IPS DF 6.9 (cell line): ENCODE results near the gene RBM43.
A peak's percentile ranks its signal among the peaks of the same experiment; 100 is the strongest.

ENCODE experiments used
- DNase-seq: peaks from one replicate; pipeline ENCODE4 v3.0.0-alpha.2; 2013; ENCODE audit warnings: low read depth, low spot score
- H3K27ac ChIP-seq: one replicate; pipeline ENCODE4 v1.5.1; 2013; ENCODE audit warnings: low read length, control low read depth
- H3K27me3 ChIP-seq: 2 replicates; pipeline ENCODE4 v1.6.1; 2013; ENCODE audit warnings: mild to moderate bottlenecking, low read length; ENCODE audit not compliant: control insufficient read depth, insufficient read depth
- H3K36me3 ChIP-seq: 2 replicates; pipeline ENCODE4 v1.6.1; 2013; ENCODE audit warnings: low read length; ENCODE audit not compliant: control insufficient read depth, insufficient read depth
- H3K4me1 ChIP-seq: 2 replicates; pipeline ENCODE4 v1.6.1; 2013; ENCODE audit warnings: low read length; ENCODE audit not compliant: control insufficient read depth, insufficient read depth
- H3K4me3 ChIP-seq: 2 replicates; pipeline ENCODE4 v1.5.1; 2013; ENCODE audit warnings: mild to moderate bottlenecking, low read length
- H3K9me3 ChIP-seq: 2 replicates; pipeline ENCODE4 v1.6.1; 2013; ENCODE audit warnings: low read length, inconsistent platforms; ENCODE audit not compliant: control insufficient read depth, insufficient read depth
- WGBS: extraction: QIAGEN DNeasy Blood & Tissue Kit; methylation state at CpG from one replicate; pipeline ENCODE4 v1.1.7; 2013; ENCODE audit warnings: mixed read lengths, missing lambda C conversion rate; ENCODE audit not compliant: insufficient read length, insufficient coverage; 5-methylcytosine and 5-hydroxymethylcytosine counted together

RBM43 gene

GRCh38 chr2:151269798-151270568, 8.3 kb upstream of the RBM43 start:
- H3K4me3 ChIP-seq, result no peak overlapping the region
- no peak overlapping the region for H3K27ac ChIP-seq
- H3K4me1 ChIP-seq, result no peaks in the 10 kb centered on the region
- H3K27me3 ChIP-seq, result no peaks in the 10 kb centered on the region
- no CpG with 5 or more reads among the region's 3 CpGs for WGBS
- DNase-seq, result no peak
- no peaks in the 10 kb centered on the region for H3K9me3 ChIP-seq
- H3K36me3 ChIP-seq, result no peaks in the 10 kb centered on the region

GRCh38 chr2:151268085-151268484, 6.4 kb upstream of the RBM43 start:
- Histone ChIP-seq H3K4me3 (no peak overlapping the region), H3K27ac (no peak overlapping the region), H3K36me3 (no peaks in the 10 kb centered on the region), H3K4me1 (peaks cover 1% of the 10 kb centered on the region; the same call in 1 of the 2 replicates), H3K27me3 (no peaks in the 10 kb centered on the region), H3K9me3 (no peaks in the 10 kb centered on the region)
- DNase-seq, result no peak

GRCh38 chr2:151267537-151267936, 5.9 kb upstream of the RBM43 start:
- Histone ChIP-seq H3K27ac (no peak overlapping the region), H3K9me3 (no peaks in the 10 kb centered on the region), H3K4me1 (peaks cover 3% of the 10 kb centered on the region; the same call in 1 of the 2 replicates), H3K27me3 (no peaks in the 10 kb centered on the region), H3K36me3 (no peaks in the 10 kb centered on the region), H3K4me3 (no peak overlapping the region)
- no CpG with 5 or more reads among the region's 5 CpGs for WGBS
- no peak for DNase-seq

- no peak for DNase-seq
- no peaks in the 10 kb centered on the region for H3K36me3 ChIP-seq
- no peak overlapping the region for H3K4me3 ChIP-seq
- peaks cover 7% of the 10 kb centered on the region for H3K4me1 ChIP-seq
- no peaks in the 10 kb centered on the region for H3K27me3 ChIP-seq
- H3K27ac ChIP-seq, result no peak overlapping the region
- H3K9me3 ChIP-seq, result no peaks in the 10 kb centered on the region
Observed at GRCh38 chr2:151265991-151266390, 4.3 kb upstream of the RBM43 start.

- H3K9me3 ChIP-seq, result no peaks in the 10 kb centered on the region
- no peak for DNase-seq
- no peak overlapping the region for H3K4me3 ChIP-seq
- H3K4me1 ChIP-seq, result peaks cover 7% of the 10 kb centered on the region
- no peaks in the 10 kb centered on the region for H3K36me3 ChIP-seq
- no peaks in the 10 kb centered on the region for H3K27me3 ChIP-seq
- no peak overlapping the region for H3K27ac ChIP-seq
- 100% methylated on average over 1 of the region's 7 CpGs for WGBS
Observed at GRCh38 chr2:151264157-151264825, 2.6 kb upstream of the RBM43 start.

- Histone ChIP-seq H3K9me3 (no peaks in the 10 kb centered on the region), H3K27ac (no peak overlapping the region), H3K27me3 (no peaks in the 10 kb centered on the region), H3K36me3 (no peaks in the 10 kb centered on the region), H3K4me1 (peaks cover 7% of the 10 kb centered on the region), H3K4me3 (no peak overlapping the region)
- WGBS, result no CpG with 5 or more reads among the region's 8 CpGs
- no peak for DNase-seq
Observed at GRCh38 chr2:151262629-151263028, 966 bp upstream of the RBM43 start.

- DNase-seq, result no peak
- no CpG with 5 or more reads among the region's 9 CpGs for WGBS
Observed at GRCh38 chr2:151261977-151262291, 271 bp upstream of the RBM43 start.

GRCh38 chr2:151260573-151261230, 961 bp downstream of the RBM43 start:
- no peaks in the 10 kb centered on the region for H3K36me3 ChIP-seq
- H3K9me3 ChIP-seq, result no peaks in the 10 kb centered on the region
- H3K4me1 ChIP-seq, result peaks cover 7% of the 10 kb centered on the region
- no peak overlapping the region for H3K27ac ChIP-seq
- WGBS, result no CpG with 5 or more reads among the region's 11 CpGs
- no peaks in the 10 kb centered on the region for H3K27me3 ChIP-seq
- DNase-seq, result no peak
- H3K4me3 ChIP-seq, result no peak overlapping the region; the same call in 1 of the 2 replicates

More at GRCh38 chr2:151261977-151262291, 271 bp upstream of the RBM43 start:
- no peaks in the 10 kb centered on the region for H3K9me3 ChIP-seq
- no peaks in the 10 kb centered on the region for H3K27me3 ChIP-seq
- no peaks in the 10 kb centered on the region for H3K36me3 ChIP-seq
- H3K27ac ChIP-seq, result no peak overlapping the region
- H3K4me3 ChIP-seq, result peak overlapping the region; percentile 48; the same call in 1 of the 2 replicates
- H3K4me1 ChIP-seq, result peaks cover 7% of the 10 kb centered on the region

GRCh38 chr2:151258121-151258520, 3.5 kb downstream of the RBM43 start:
- Histone ChIP-seq H3K36me3 (no peaks in the 10 kb centered on the region), H3K27ac (no peak overlapping the region), H3K27me3 (no peaks in the 10 kb centered on the region), H3K4me1 (peaks cover 6% of the 10 kb centered on the region), H3K9me3 (no peaks in the 10 kb centered on the region), H3K4me3 (no peak overlapping the region)
- no CpG with 5 or more reads among the region's 3 CpGs for WGBS
- no peak for DNase-seq

- no peaks in the 10 kb centered on the region for H3K9me3 ChIP-seq
- no peaks in the 10 kb centered on the region for H3K27me3 ChIP-seq
- no peak overlapping the region for H3K27ac ChIP-seq
- no peak overlapping the region for H3K4me3 ChIP-seq
- WGBS, result no CpG with 5 or more reads among the region's 1 CpG
- no peaks in the 10 kb centered on the region; the same call in 1 of the 2 replicates for H3K36me3 ChIP-seq
- no peaks in the 10 kb centered on the region for H3K4me1 ChIP-seq
- DNase-seq, result no peak
Observed at GRCh38 chr2:151252646-151253045, 9.0 kb downstream of the RBM43 start.
